Measurements from ENCODE around the gene SRRM2. TPM values are rescaled to one million over a fixed set of nuclear protein-coding genes. Genes with fewer than 3 reads are reported as not detected.

Gene SRRM2
- total RNA-seq, 2 donors from 2014 or later: 118 to 174 TPM

- Histone ChIP-seq H3K9me3 (no peaks in the 10 kb centered on the region), H3K4me3 (no peak overlapping the region), H3K4me1 (peaks cover 0 to 50% of the 10 kb centered on the region in 2 donors), H3K36me3 (peaks cover 48% of the 10 kb centered on the region), H3K27ac (no peak overlapping the region), H3K27me3 (no peaks in the 10 kb centered on the region)
- no peak for DNase-seq (ENCODE audit: low spot score)
- no peak for TF ChIP-seq CTCF (IDR thresholded peaks at IDR 0.05)
Measured at GRCh38 chr16:2756288-2757015, 4.0 kb downstream of the SRRM2 start.

GRCh38 chr16:2757344-2757743 is 4.9 kb downstream of the SRRM2 start:
- Histone ChIP-seq H3K27me3 (no peaks in the 10 kb centered on the region), H3K27ac (no peak overlapping the region), H3K4me3 (no peak overlapping the region), H3K9me3 (no peaks in the 10 kb centered on the region), H3K4me1 (peaks cover 0 to 45% of the 10 kb centered on the region in 2 donors), H3K36me3 (peaks cover 56% of the 10 kb centered on the region)
- DNase-seq (ENCODE audit: low spot score): no peak
- TF ChIP-seq CTCF (IDR thresholded peaks at IDR 0.05): no peak

- Histone ChIP-seq H3K27ac (no peak overlapping the region), H3K9me3 (no peaks in the 10 kb centered on the region), H3K36me3 (peaks cover 98% of the 10 kb centered on the region), H3K27me3 (no peaks in the 10 kb centered on the region), H3K4me1 (peaks cover 0 to 16% of the 10 kb centered on the region in 2 donors), H3K4me3 (no peak overlapping the region)
- no peak for DNase-seq (ENCODE audit: low spot score)
- TF ChIP-seq CTCF (IDR thresholded peaks at IDR 0.05): no peak
Measured at GRCh38 chr16:2761472-2761871, 9.0 kb downstream of the SRRM2 start.

GRCh38 chr16:2761886-2762583 is 9.6 kb downstream of the SRRM2 start:
- TF ChIP-seq CTCF (IDR thresholded peaks at IDR 0.05): no peak
- Histone ChIP-seq H3K4me1 (peaks cover 0 to 14% of the 10 kb centered on the region in 2 donors), H3K27me3 (no peaks in the 10 kb centered on the region), H3K4me3 (no peak overlapping the region), H3K36me3 (peaks cover 100% of the 10 kb centered on the region), H3K9me3 (no peaks in the 10 kb centered on the region), H3K27ac (no peak overlapping the region)
- no peak for DNase-seq (ENCODE audit: low spot score)

- H3K9me3 ChIP-seq: no peaks in the 10 kb centered on the region
- no peak for TF ChIP-seq CTCF (IDR thresholded peaks at IDR 0.05)
- H3K36me3 ChIP-seq: peaks cover 100% of the 10 kb centered on the region
- H3K4me1 ChIP-seq: peaks cover 0 to 14% of the 10 kb centered on the region in 2 donors
- no peaks in the 10 kb centered on the region for H3K27me3 ChIP-seq
- DNase-seq (ENCODE audit: low spot score): no peak
- no peak overlapping the region for H3K4me3 ChIP-seq
- no peak overlapping the region for H3K27ac ChIP-seq
Measured at GRCh38 chr16:2762711-2763110, 10.3 kb downstream of the SRRM2 start.

All from right atrium auricular region (tissue), 2 donors.